H1 (cell line): Measurements from ENCODE around the gene TMEM72. TPM values are rescaled to one million over a fixed set of nuclear protein-coding genes. Genes with fewer than 3 reads are reported as not detected.
A peak's percentile ranks its signal among the peaks of the same experiment; 100 is the strongest.

Experiments used
- CTCF ChIA-PET: fragments of 300-600 bp; sonication (Branson Sonifier 250); formaldehyde crosslinking; loops from one replicate; lab custom pipeline; 2021; ENCODE audit not compliant: partially characterized antibody; lab: Charles Lee
- POLR2A ChIA-PET: fragments of 300-600 bp; sonication (Branson Sonifier 250); formaldehyde crosslinking; loops from one replicate; lab custom pipeline; 2021; ENCODE audit warnings: inconsistent platforms; ENCODE audit not compliant: partially characterized antibody; lab: Charles Lee
- DNase-seq, 2 experiments: peaks; one replicate each; pipeline versions ENCODE4 v3.0.0 to v3.0.0-alpha.2; 2010 to 2022; ENCODE audit warnings: low spot score in 2 of 2, low read depth in 1 of 2, mixed read lengths in 1 of 2
- FAIRE-seq: peaks from 2 replicates; lab custom pipeline; 2011; peaks lifted over from hg19 to GRCh38; lab: Jason Lieb, UNC
- H2AFZ ChIP-seq: 2 replicates; pipeline ENCODE4 v1.8.1; 2012; ENCODE audit warnings: low read length, inconsistent platforms
- H2AK5ac ChIP-seq: 2 replicates; pipeline ENCODE4 v1.6.1; 2013; ENCODE audit warnings: low read depth, low read length
- H2BK120ac ChIP-seq: replicated peaks from 2 replicates; pipeline ENCODE3; 2013; ENCODE audit warnings: low read depth, low read length, inconsistent platforms
- H2BK12ac ChIP-seq: 2 replicates; pipeline ENCODE4 v1.6.1; 2013; ENCODE audit warnings: low read depth, low read length
- H2BK15ac ChIP-seq: 2 replicates; pipeline ENCODE4 v1.6.1; 2013; ENCODE audit warnings: low read length
- H2BK20ac ChIP-seq: 2 replicates; pipeline ENCODE4 v1.6.1; 2013; ENCODE audit warnings: low read length
- H2BK5ac ChIP-seq: 2 replicates; pipeline ENCODE4 v1.6.1; 2013; ENCODE audit warnings: low read depth, low read length
- H3K14ac ChIP-seq: 2 replicates; pipeline ENCODE4 v1.6.1; 2013; ENCODE audit warnings: inconsistent platforms; ENCODE audit not compliant: insufficient read length
- H3K18ac ChIP-seq: 2 replicates; pipeline ENCODE4 v1.6.1; 2013; ENCODE audit warnings: low read length; ENCODE audit errors: extremely low read depth
- H3K23ac ChIP-seq: 2 replicates; pipeline ENCODE4 v1.6.1; 2013; ENCODE audit warnings: inconsistent platforms; ENCODE audit not compliant: insufficient read length
- H3K23me2 ChIP-seq: 2 replicates; pipeline ENCODE4 v1.6.1; 2013; ENCODE audit warnings: low read depth, low read length
- H3K27ac ChIP-seq: 2 replicates; pipeline ENCODE4 v1.6.1; 2011; ENCODE audit warnings: low read depth, low read length, inconsistent platforms
- H3K27me3 ChIP-seq, 4 experiments: replicated peaks in 1 of 4; 1 replicate in 1 of 4; 2 replicates in 3 of 4; pipeline versions ENCODE4 v1.6.1 to v1.8.1; 2011 to 2013; ENCODE audit warnings: low read length in 3 of 4, mild to moderate bottlenecking in 3 of 4, inconsistent platforms in 2 of 4, mixed read lengths in 2 of 4, moderate library complexity in 1 of 4; ENCODE audit not compliant: control insufficient read depth in 3 of 4, insufficient read depth in 3 of 4; ENCODE audit errors: extremely low read depth in 1 of 4
- H3K36me3 ChIP-seq, 4 experiments: 2 replicates each; pipeline versions ENCODE4 v1.6.1 to v1.8.1; 2011 to 2013; ENCODE audit warnings: mild to moderate bottlenecking in 4 of 4, low read length in 3 of 4, moderate library complexity in 2 of 4, control low read depth in 1 of 4, inconsistent platforms in 1 of 4; ENCODE audit not compliant: insufficient read depth in 4 of 4, control insufficient read depth in 2 of 4
- H3K4ac ChIP-seq: replicated peaks from 2 replicates; pipeline ENCODE3; 2013; ENCODE audit warnings: low read length, low read depth, mixed read lengths, inconsistent platforms; ENCODE audit not compliant: insufficient read length
- H3K4me1 ChIP-seq, 4 experiments: replicated peaks in 1 of 4; 1 replicate in 1 of 4; 2 replicates in 3 of 4; pipeline versions ENCODE4 v1.6.1 to v1.8.1; 2011 to 2013; ENCODE audit warnings: low read length in 3 of 4, inconsistent platforms in 2 of 4, mixed read lengths in 1 of 4; ENCODE audit not compliant: insufficient read depth in 4 of 4, control insufficient read depth in 3 of 4
- H3K4me2 ChIP-seq, 2 experiments: 2 replicates each; pipeline versions ENCODE4 v1.6.1 to v1.8.1; 2011 to 2013; ENCODE audit warnings: low read depth in 2 of 2, low read length in 2 of 2, control low read depth in 1 of 2, inconsistent platforms in 1 of 2, mild to moderate bottlenecking in 1 of 2; ENCODE audit not compliant: insufficient read depth in 1 of 2
- H3K4me3 ChIP-seq, 4 experiments: fragments of 200-600, 300-600 bp in 1 of 4; sonication (generic), shearing (Covaris generic), sonication (Bioruptor Twin) in 1 of 4; 2 replicates each; pipeline versions ENCODE4 v1.5.1 to v1.8.1; 2011 to 2016; ENCODE audit warnings: low read length in 4 of 4, low read depth in 3 of 4, control low read depth in 2 of 4, inconsistent platforms in 2 of 4, mild to moderate bottlenecking in 2 of 4, mixed read lengths in 1 of 4, moderate library complexity in 1 of 4; ENCODE audit not compliant: insufficient read depth in 2 of 4; ENCODE audit errors: extremely low read depth in 1 of 4
- H3K56ac ChIP-seq: replicated peaks from 2 replicates; pipeline ENCODE3; 2013; ENCODE audit warnings: low read depth, mild to moderate bottlenecking, mixed read lengths, low read length, inconsistent platforms; ENCODE audit not compliant: insufficient read length
- H3K79me1 ChIP-seq: 2 replicates; pipeline ENCODE4 v1.6.1; 2013; ENCODE audit warnings: low read depth, low read length, control low read depth
- H3K79me2 ChIP-seq, 2 experiments: 2 replicates each; pipeline versions ENCODE4 v1.6.1 to v1.8.1; 2012 to 2013; ENCODE audit warnings: low read length in 2 of 2, mild to moderate bottlenecking in 2 of 2, inconsistent platforms in 1 of 2; ENCODE audit not compliant: insufficient read depth in 2 of 2, control insufficient read depth in 1 of 2
- H3K9ac ChIP-seq, 4 experiments: replicated peaks in 1 of 4; 1 replicate in 1 of 4; 2 replicates in 3 of 4; pipeline versions ENCODE4 v1.6.1 to v1.8.1; 2011 to 2013; ENCODE audit warnings: low read depth in 3 of 4, low read length in 3 of 4, control low read depth in 2 of 4, mild to moderate bottlenecking in 2 of 4, moderate library complexity in 2 of 4, inconsistent platforms in 1 of 4; ENCODE audit errors: extremely low read depth in 1 of 4
- H3K9me3 ChIP-seq, 2 experiments: 2 replicates each; pipeline versions ENCODE4 v1.6.1 to v1.8.1; 2012 to 2013; ENCODE audit warnings: mild to moderate bottlenecking in 2 of 2, moderate library complexity in 2 of 2, control low read depth in 1 of 2, inconsistent platforms in 1 of 2, low read depth in 1 of 2, low read length in 1 of 2, mixed read lengths in 1 of 2; ENCODE audit not compliant: insufficient read depth in 2 of 2
- H4K20me1 ChIP-seq, 2 experiments: replicated peaks in 1 of 2; 2 replicates each; pipeline versions ENCODE3 to v1.8.1; 2011 to 2013; ENCODE audit warnings: inconsistent platforms in 2 of 2, low read length in 2 of 2, mild to moderate bottlenecking in 1 of 2; ENCODE audit not compliant: insufficient read depth in 2 of 2, control insufficient read depth in 1 of 2
- H4K5ac ChIP-seq: 2 replicates; pipeline ENCODE4 v1.6.1; 2013; ENCODE audit warnings: low read length, low read depth, mixed read lengths, inconsistent platforms; ENCODE audit not compliant: insufficient read length
- H4K8ac ChIP-seq: 2 replicates; pipeline ENCODE4 v1.8.0; 2013; ENCODE audit warnings: mild to moderate bottlenecking, moderate library complexity, low read length, inconsistent platforms; ENCODE audit not compliant: insufficient read depth; ENCODE audit errors: extremely low read depth
- H4K91ac ChIP-seq: replicated peaks from 2 replicates; pipeline ENCODE3; 2013; ENCODE audit warnings: low read length, mixed read lengths, inconsistent platforms; ENCODE audit not compliant: insufficient read length
- CEBPB ChIP-seq: IDR thresholded peaks from 2 replicates; pipeline ENCODE4 v1.6.1; 2012; ENCODE audit warnings: low read depth, low read length
- CTBP2 ChIP-seq: IDR thresholded peaks from 2 replicates; pipeline ENCODE4 v1.7.0; 2011; ENCODE audit warnings: borderline replicate concordance, mild to moderate bottlenecking, moderate library complexity, mixed read lengths, low read length; ENCODE audit not compliant: insufficient read depth, insufficient read length
- EGR1 ChIP-seq: IDR thresholded peaks from 2 replicates; pipeline ENCODE4 v1.6.1; 2011; ENCODE audit warnings: low read depth, low read length, borderline replicate concordance
- EP300 ChIP-seq, 2 experiments: IDR thresholded peaks; 1 replicate in 1 of 2; 2 replicates in 1 of 2; pipeline ENCODE4 v1.6.1; 2011 to 2012; ENCODE audit warnings: low read depth in 2 of 2, low read length in 2 of 2, mild to moderate bottlenecking in 2 of 2, borderline replicate concordance in 1 of 2, inconsistent platforms in 1 of 2, moderate library complexity in 1 of 2
- RAD21 ChIP-seq, 2 experiments: IDR thresholded peaks in 1 of 2; conservative IDR thresholded peaks in 1 of 2; 2 replicates each; pipeline ENCODE4 v1.6.1; 2011; ENCODE audit warnings: low read depth in 2 of 2, low read length in 2 of 2, improper control_type of control experiment in 1 of 2, inconsistent platforms in 1 of 2, mild to moderate bottlenecking in 1 of 2, moderate library complexity in 1 of 2
- RBBP5 ChIP-seq: IDR thresholded peaks from 2 replicates; pipeline ENCODE4 v1.7.1; 2012; ENCODE audit warnings: low read depth, mild to moderate bottlenecking, inconsistent platforms, low read length, moderate library complexity, borderline replicate concordance
- RFX5 ChIP-seq: IDR thresholded peaks from 2 replicates; pipeline ENCODE4 v1.6.1; 2011; ENCODE audit warnings: low read depth, low read length, improper control_type of control experiment, borderline replicate concordance
- USF2 ChIP-seq: IDR thresholded peaks from 2 replicates; pipeline ENCODE4 v1.6.1; 2011; ENCODE audit warnings: low read length, improper control_type of control experiment
- WGBS, 2 experiments: shearing (Covaris generic) in 1 of 2; methylation state at CpG; one replicate each; pipeline versions ENCODE4 v1.1.6 to v1.1.7; 2013 to 2015; ENCODE audit warnings: low lambda C conversion rate in 2 of 2, mixed read lengths in 2 of 2, inconsistent platforms in 1 of 2, low coverage in 1 of 2, missing lambda C conversion rate in 1 of 2; ENCODE audit not compliant: insufficient replicate concordance in 2 of 2, insufficient coverage in 1 of 2, insufficient read length in 1 of 2; ENCODE audit errors: extremely low coverage in 1 of 2, missing lambda C conversion rate in 1 of 2; 5-methylcytosine and 5-hydroxymethylcytosine counted together
- polyA plus RNA-seq, 7 experiments: library from polyadenylated mRNA; depleted of rRNA in 3 of 7; stranded (reverse) in 5 of 7; unstranded in 2 of 7; fragments of >200 nt in 5 of 7; fragments of 200-250 nt in 2 of 7; gene quantifications; 1 replicate in 5 of 7; 2 replicates in 1 of 7; 4 replicates in 1 of 7; pipeline versions ENCODE4 v1.2.1 to v1.2.3, GENCODE V29; 2011 to 2013; ENCODE audit warnings: missing spikeins in 2 of 7, mixed read lengths in 2 of 7
- total RNA-seq: library from RNA; stranded (reverse); fragmentation: NEBNext Ultra II Directional; extraction: Animal tissue kit (Norgen Biotek cat#: 25700); gene quantifications from 2 replicates; pipeline ENCODE4 v1.2.1, GENCODE V29; 2021
- TF ChIP-seq, protein P1 (sequence below), 3 experiments: IDR thresholded peaks; 1 replicate in 2 of 3; 2 replicates in 1 of 3; pipeline versions ENCODE4 v1.5.1 to v1.6.1; 2011; ENCODE audit warnings: low read length in 3 of 3, mild to moderate bottlenecking in 3 of 3, inconsistent platforms in 2 of 3, low read depth in 1 of 3, moderate library complexity in 1 of 3; ENCODE audit not compliant: insufficient read depth in 1 of 3; ENCODE audit errors: control extremely low read depth in 1 of 3

TMEM72 gene
- total and polyA plus RNA-seq, 2 of the 8 experiments (the other 6 are each of a cell fraction or from before 2014, with no cell fraction given) = not detected

GRCh38 chr10:44982496-44982895 is 71.4 kb downstream of the TMEM72 start:
- Histone ChIP-seq H2AFZ (no peak overlapping the region), H2BK12ac (no peak overlapping the region), H3K23me2 (no peaks in the 10 kb centered on the region), H3K14ac (no peak overlapping the region), H4K8ac (no peak overlapping the region; the same call in 1 of the 2 replicates), H3K56ac (no peak overlapping the region), H2BK20ac (no peak overlapping the region), H3K79me1 (no peaks in the 10 kb centered on the region), H3K27ac (no peak overlapping the region), H2BK120ac (no peak overlapping the region), H3K79me2 (no peaks in the 10 kb centered on the region), H2BK15ac (no peak overlapping the region), H2BK5ac (peak overlapping the region; percentile 24; the same call in 1 of the 2 replicates), H4K91ac (peak overlapping the region; percentile 51), H4K20me1 (no peaks in the 10 kb centered on the region), H3K9me3 (no peaks in the 10 kb centered on the region), H3K4me1 (peaks cover 18 to 30% (median 23%) of the 10 kb centered on the region in 4 experiments), H3K4me3 (no peak overlapping the region), H4K5ac (no peak overlapping the region), H3K27me3 (no peaks in the 10 kb centered on the region), H2AK5ac (no peak overlapping the region), H3K36me3 (peaks cover 0 to 4% (median 0%) of the 10 kb centered on the region in 4 experiments; a peak in 1 of 8 replicates), H3K4me2 (no peak overlapping the region), H3K4ac (no peak overlapping the region), H3K23ac (no peak overlapping the region), H3K9ac (no peak overlapping the region), H3K18ac (no peak overlapping the region)
- 77% methylated on average over 8 of the region's 9 CpGs; no CpG with 5 or more reads in 1 of the 2 experiments for WGBS, 2 experiments
- POLR2A ChIA-PET = interaction anchor here (0.9 to 1.1 kb wide), 3 partner anchors 10 to 49 kb away, joined by 3 to 4 read pairs (median 3); no protein-coding TSS in a partner anchor
- FAIRE-seq = no peak
- DNase-seq = no peak
- CTCF ChIA-PET = interaction anchor here (1.3 to 12.1 kb wide), 4 partner anchors 7 to 74 kb away, joined by 3 to 117 read pairs (median 24); no protein-coding TSS in a partner anchor
- TF ChIP-seq USF2 = no peak
- TF ChIP-seq, protein P1, sequence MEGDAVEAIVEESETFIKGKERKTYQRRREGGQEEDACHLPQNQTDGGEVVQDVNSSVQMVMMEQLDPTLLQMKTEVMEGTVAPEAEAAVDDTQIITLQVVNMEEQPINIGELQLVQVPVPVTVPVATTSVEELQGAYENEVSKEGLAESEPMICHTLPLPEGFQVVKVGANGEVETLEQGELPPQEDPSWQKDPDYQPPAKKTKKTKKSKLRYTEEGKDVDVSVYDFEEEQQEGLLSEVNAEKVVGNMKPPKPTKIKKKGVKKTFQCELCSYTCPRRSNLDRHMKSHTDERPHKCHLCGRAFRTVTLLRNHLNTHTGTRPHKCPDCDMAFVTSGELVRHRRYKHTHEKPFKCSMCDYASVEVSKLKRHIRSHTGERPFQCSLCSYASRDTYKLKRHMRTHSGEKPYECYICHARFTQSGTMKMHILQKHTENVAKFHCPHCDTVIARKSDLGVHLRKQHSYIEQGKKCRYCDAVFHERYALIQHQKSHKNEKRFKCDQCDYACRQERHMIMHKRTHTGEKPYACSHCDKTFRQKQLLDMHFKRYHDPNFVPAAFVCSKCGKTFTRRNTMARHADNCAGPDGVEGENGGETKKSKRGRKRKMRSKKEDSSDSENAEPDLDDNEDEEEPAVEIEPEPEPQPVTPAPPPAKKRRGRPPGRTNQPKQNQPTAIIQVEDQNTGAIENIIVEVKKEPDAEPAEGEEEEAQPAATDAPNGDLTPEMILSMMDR (IDR thresholded peaks at IDR 0.05; ENCODE audit: control extremely low read depth in 1 of 3, insufficient read depth in 1 of 3, low read depth in 1 of 3, low read length in 3 of 3) = no peak
- no peak for TF ChIP-seq EGR1
- TF ChIP-seq CTBP2 = no peak
- no peak for TF ChIP-seq RFX5
- no peak for TF ChIP-seq EP300 (IDR thresholded peaks at IDR 0.05; ENCODE audit: borderline replicate concordance in 1 of 2, low read depth in 2 of 2, low read length in 2 of 2)
- no peak for TF ChIP-seq CEBPB
- TF ChIP-seq RAD21 (IDR thresholded peaks at IDR 0.05 in 1 of 2, conservative IDR thresholded peaks at IDR 0.05 in 1 of 2; ENCODE audit: low read depth in 2 of 2, low read length in 2 of 2) = no peak
- no peak for TF ChIP-seq RBBP5
